Upper lobe of right lung (tissue), 1 donor: ENCODE results near the gene RXRA. TPM values are rescaled to one million over a fixed set of nuclear protein-coding genes. Genes with fewer than 3 reads are reported as not detected.

Experiments
- ATAC-seq: fragments of 200-7000 bp; cut with Tn5 transposase; one replicate; pipeline ENCODE4 v1.9.1; 2020; ENCODE audit warnings: mild to moderate bottlenecking, moderate library complexity
- DNase-seq: peaks from one replicate; pipeline ENCODE4 v3.0.0-alpha.2; 2020
- H3K27ac ChIP-seq: fragments of 200-600 bp; one replicate; pipeline ENCODE4 v1.8.0; 2022
- H3K27me3 ChIP-seq: fragments of 200-600 bp; one replicate; pipeline ENCODE4 v1.8.0; 2022; ENCODE audit warnings: mild to moderate bottlenecking
- H3K36me3 ChIP-seq: fragments of 200-600 bp; one replicate; pipeline ENCODE4 v1.8.0; 2022
- H3K4me1 ChIP-seq: fragments of 200-600 bp; one replicate; pipeline ENCODE4 v1.8.0; 2022
- H3K4me3 ChIP-seq: fragments of 200-600 bp; one replicate; pipeline ENCODE4 v1.8.0; 2022; ENCODE audit warnings: mild to moderate bottlenecking
- H3K9me3 ChIP-seq: fragments of 200-600 bp; one replicate; pipeline ENCODE4 v1.8.0; 2022
- CTCF ChIP-seq: fragments of 200-600 bp; IDR thresholded peaks from one replicate; pipeline ENCODE4 v1.8.0; 2022; ENCODE audit warnings: antibody characterized with exemption
- intact Hi-C: fragments of 100-400 bp; cut with DNase I; formaldehyde crosslinking; loops from one replicate; pipeline ENCODE4 v1.11.0; 2022
- total RNA-seq: library from RNA; stranded (reverse); fragmentation: NEBNext Ultra II Directional; extraction: Animal tissue kit (Norgen Biotek cat#: 25700); gene quantifications from one replicate; pipeline ENCODE4 v1.2.1, GENCODE V29; 2021
- donor health status: DM: no; HTN: yes; CAD: no; lungs with severe emphysema.

RXRA gene
- total RNA-seq, 1 donor from 2014 or later = 80.6 TPM

GRCh38 chr9:134389642-134390041 lies 63.4 kb downstream of the RXRA start:
- Histone ChIP-seq H3K4me3 (no peak overlapping the region), H3K27me3 (no peaks in the 10 kb centered on the region), H3K4me1 (peaks cover 74% of the 10 kb centered on the region), H3K9me3 (no peaks in the 10 kb centered on the region), H3K36me3 (no peaks in the 10 kb centered on the region), H3K27ac (no peak overlapping the region)
- ATAC-seq = no peak
- intact Hi-C loops = no loop called here
- TF ChIP-seq CTCF = no peak
- no peak for DNase-seq

GRCh38 chr9:134390537-134390936 lies 64.3 kb downstream of the RXRA start:
- H3K27me3 ChIP-seq = no peaks in the 10 kb centered on the region
- intact Hi-C loops = no loop called here
- no peak for DNase-seq
- peaks cover 74% of the 10 kb centered on the region for H3K4me1 ChIP-seq
- no peak overlapping the region for H3K4me3 ChIP-seq
- H3K27ac ChIP-seq = peak overlapping the region; percentile 66
- H3K9me3 ChIP-seq = no peaks in the 10 kb centered on the region
- no peaks in the 10 kb centered on the region for H3K36me3 ChIP-seq
- no peak for TF ChIP-seq CTCF
- ATAC-seq = no peak

GRCh38 chr9:134390947-134391318 lies 64.7 kb downstream of the RXRA start:
- ATAC-seq (no peak), DNase-seq (no peak)
- Histone ChIP-seq H3K36me3 (no peaks in the 10 kb centered on the region), H3K27ac (peak overlapping the region; percentile 66), H3K4me1 (peaks cover 74% of the 10 kb centered on the region), H3K9me3 (no peaks in the 10 kb centered on the region), H3K27me3 (no peaks in the 10 kb centered on the region), H3K4me3 (no peak overlapping the region)
- TF ChIP-seq CTCF = no peak
- intact Hi-C loops = no loop called here

GRCh38 chr9:134391319-134392231 lies 65.3 kb downstream of the RXRA start:
- intact Hi-C loops = no loop called here
- peak overlapping the region; percentile 66 for H3K27ac ChIP-seq

GRCh38 chr9:134392900-134393299 lies 66.6 kb downstream of the RXRA start:
- H3K27ac ChIP-seq = peak overlapping the region; percentile 66
- no peak overlapping the region for H3K4me3 ChIP-seq
- TF ChIP-seq CTCF = no peak
- no peak for DNase-seq
- no peaks in the 10 kb centered on the region for H3K27me3 ChIP-seq
- intact Hi-C loops = no loop called here
- H3K9me3 ChIP-seq = no peaks in the 10 kb centered on the region
- peaks cover 74% of the 10 kb centered on the region for H3K4me1 ChIP-seq
- H3K36me3 ChIP-seq = no peaks in the 10 kb centered on the region
- no peak for ATAC-seq

More at GRCh38 chr9:134391319-134392231, 65.3 kb downstream of the RXRA start:
- Histone ChIP-seq H3K27me3 (no peaks in the 10 kb centered on the region), H3K4me1 (peaks cover 74% of the 10 kb centered on the region), H3K36me3 (no peaks in the 10 kb centered on the region), H3K4me3 (no peak overlapping the region), H3K9me3 (no peaks in the 10 kb centered on the region)
- TF ChIP-seq CTCF = no peak
- no peak for ATAC-seq
- DNase-seq = no peak
